Ovary (tissue), 9 donors: ENCODE measurements around the gene PRICKLE2. TPM values are rescaled to one million over a fixed set of nuclear protein-coding genes. Genes with fewer than 3 reads are reported as not detected.

ENCODE experiments used
- DNase-seq, 5 donors: peaks; one replicate each; pipeline ENCODE4 v3.0.0-alpha.2; 2019 to 2020
- H3K27ac ChIP-seq, 2 donors: fragments of 200-600 bp; one replicate each; pipeline versions ENCODE4 v1.5.1 to v1.8.0; 2019 to 2022
- H3K27me3 ChIP-seq: fragments of 200-600 bp; one replicate; pipeline ENCODE4 v1.8.0; 2022
- H3K36me3 ChIP-seq: fragments of 200-600 bp; sonication (generic); one replicate; pipeline ENCODE4 v1.5.1; 2019
- H3K4me1 ChIP-seq: one replicate; pipeline ENCODE4 v1.8.1; 2013; ENCODE audit warnings: mild to moderate bottlenecking, moderate library complexity; ENCODE audit not compliant: insufficient read depth
- H3K4me3 ChIP-seq: fragments of 200-600 bp; sonication (generic); one replicate; pipeline ENCODE4 v1.5.1; 2017
- H3K9me3 ChIP-seq, 2 donors: fragments of 200-600 bp in 1 of 2; sonication (generic) in 1 of 2; one replicate each; pipeline versions ENCODE4 v1.5.1 to v1.8.1; 2013 to 2019; ENCODE audit warnings: mild to moderate bottlenecking in 1 of 2, moderate library complexity in 1 of 2
- EP300 ChIP-seq: sonication (generic); formaldehyde crosslinking; IDR thresholded peaks from one replicate; pipeline ENCODE4 v1.6.1; 2017; ENCODE audit warnings: antibody characterized with exemption
- POLR2A ChIP-seq: fragments of 450-650 bp; IDR thresholded peaks from one replicate; pipeline ENCODE4 v1.6.1; 2017; ENCODE audit warnings: antibody characterized with exemption, mild to moderate bottlenecking, moderate library complexity
- WGBS, 3 donors: extraction: QIAGEN DNeasy Blood & Tissue Kit in 1 of 3; methylation state at CpG; one replicate each; pipeline versions ENCODE4 v1.1.5 to v1.1.7; 2013 to 2017; 5-methylcytosine and 5-hydroxymethylcytosine counted together
- intact Hi-C, 4 donors: fragments of 100-400 bp; cut with DNase I; formaldehyde crosslinking; loops; one replicate each; pipeline versions ENCODE4 v1.11.0 to v1.15.1; 2022 to 2023
- polyA plus RNA-seq, 2 donors: library from polyadenylated mRNA; stranded (reverse); fragments of 200-250 nt in 1 of 2; fragments of 350-450 nt in 1 of 2; fragmentation: Illumina TruSeq in 1 of 2; extraction: RNeasy Lipid Tissue Mini Kit (QIAGEN cat#74804) in 1 of 2; gene quantifications; one replicate each; pipeline ENCODE4 v1.2.3, GENCODE V29; 2013 to 2014
- total RNA-seq, 7 donors: library from RNA; depleted of rRNA in 2 of 7; stranded (reverse); fragments of >200 nt in 2 of 7; fragmentation: NEBNext Ultra II Directional in 3 of 7; extraction: Animal tissue kit (Norgen Biotek cat#: 25700) in 3 of 7; gene quantifications; one replicate each; pipeline versions ENCODE4 v1.1.0 to v1.2.4, GENCODE V29; 2016 to 2023
- TF ChIP-seq, protein P1 (sequence below), 3 donors: fragments of 450-650 bp in 2 of 3; fragments of 200-600 bp in 1 of 3; IDR thresholded peaks; one replicate each; pipeline versions ENCODE4 v1.5.1 to v1.8.0; 2016 to 2022; ENCODE audit warnings: antibody characterized with exemption in 3 of 3, mild to moderate bottlenecking in 1 of 3
- donor health status: DM: no; HTN: no; CAD: no; lungs with moderate emphysema.
- donor health status: DM: no; HTN: no; CAD: no.
- donor health status: Bipolar disorder and iron deficiency.
- donor health status: DM: yes; HTN: yes; CAD: no.
- donor health status: DM: no; HTN: no; CAD: no.
- donor health status: DM: yes; HTN: yes; CAD: no.

PRICKLE2 gene
- total and polyA plus RNA-seq, 9 donors: 6.3 to 34.8 (median 25.4) TPM

DNA sequence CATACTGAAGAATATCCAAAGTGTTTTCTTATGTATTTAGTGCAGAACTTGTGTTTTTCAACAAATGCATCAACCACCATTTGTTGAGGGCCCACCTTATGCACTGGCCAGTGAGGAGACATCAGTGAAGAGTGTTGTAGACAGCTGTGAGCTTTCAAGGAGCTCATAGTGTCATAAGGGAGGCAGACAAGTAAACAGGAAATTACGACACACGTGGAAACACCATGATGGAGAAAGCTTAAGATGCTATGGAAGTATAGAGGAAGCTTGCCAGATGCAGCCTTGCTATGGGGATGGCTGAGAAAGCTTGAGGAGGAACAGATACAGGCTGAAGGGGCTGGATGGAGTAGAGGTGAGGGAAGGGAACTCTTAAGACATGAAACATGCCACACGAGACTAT, 151.2 kb downstream of the PRICKLE2 start:
- Histone ChIP-seq H3K36me3 (no peaks in the 10 kb centered on the region), H3K4me1 (peaks cover 3% of the 10 kb centered on the region), H3K4me3 (no peak overlapping the region), H3K27me3 (no peaks in the 10 kb centered on the region), H3K9me3 (no peaks in the 10 kb centered on the region), H3K27ac (no peak overlapping the region)
- intact Hi-C loops: no loop called here
- DNase-seq: no peak
- TF ChIP-seq, protein P1, sequence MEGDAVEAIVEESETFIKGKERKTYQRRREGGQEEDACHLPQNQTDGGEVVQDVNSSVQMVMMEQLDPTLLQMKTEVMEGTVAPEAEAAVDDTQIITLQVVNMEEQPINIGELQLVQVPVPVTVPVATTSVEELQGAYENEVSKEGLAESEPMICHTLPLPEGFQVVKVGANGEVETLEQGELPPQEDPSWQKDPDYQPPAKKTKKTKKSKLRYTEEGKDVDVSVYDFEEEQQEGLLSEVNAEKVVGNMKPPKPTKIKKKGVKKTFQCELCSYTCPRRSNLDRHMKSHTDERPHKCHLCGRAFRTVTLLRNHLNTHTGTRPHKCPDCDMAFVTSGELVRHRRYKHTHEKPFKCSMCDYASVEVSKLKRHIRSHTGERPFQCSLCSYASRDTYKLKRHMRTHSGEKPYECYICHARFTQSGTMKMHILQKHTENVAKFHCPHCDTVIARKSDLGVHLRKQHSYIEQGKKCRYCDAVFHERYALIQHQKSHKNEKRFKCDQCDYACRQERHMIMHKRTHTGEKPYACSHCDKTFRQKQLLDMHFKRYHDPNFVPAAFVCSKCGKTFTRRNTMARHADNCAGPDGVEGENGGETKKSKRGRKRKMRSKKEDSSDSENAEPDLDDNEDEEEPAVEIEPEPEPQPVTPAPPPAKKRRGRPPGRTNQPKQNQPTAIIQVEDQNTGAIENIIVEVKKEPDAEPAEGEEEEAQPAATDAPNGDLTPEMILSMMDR (IDR thresholded peaks at IDR 0.05): no peak
- WGBS, 3 donors: 38 to 77% (median 72%) methylated on average over 3 of the region's 3 CpGs

DNA sequence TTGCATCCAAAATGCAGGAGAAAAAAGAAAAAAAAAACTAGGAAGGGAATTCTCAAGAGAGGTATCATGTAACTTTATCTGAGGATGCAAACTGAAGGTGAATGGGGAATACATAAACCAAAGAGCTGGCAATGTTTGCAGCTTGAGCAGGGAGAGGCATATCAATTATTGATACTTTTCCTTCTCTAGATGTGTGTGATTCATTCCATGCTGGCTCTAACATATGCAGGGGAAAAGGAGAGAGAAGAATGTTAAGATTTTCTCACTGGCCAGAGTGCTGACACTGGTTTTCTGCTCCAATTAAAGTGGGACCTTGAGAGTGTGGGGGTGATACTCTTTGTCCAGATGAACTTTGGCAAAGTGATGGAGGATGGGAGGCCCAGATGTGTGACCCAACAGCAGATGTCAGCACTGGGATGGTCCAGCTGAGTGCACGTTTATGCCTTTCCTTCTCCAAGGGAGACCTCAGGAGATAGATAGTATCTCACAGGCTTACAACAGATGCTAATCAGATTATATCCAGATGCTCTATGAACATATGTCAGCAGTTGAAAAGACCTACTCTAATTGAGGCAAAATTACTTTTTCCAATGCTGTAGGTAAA, 152.0 kb downstream of the PRICKLE2 start:
- WGBS, 3 donors: 5 to 13% (median 12%) methylated on average over 1 of the region's 1 CpG
- Histone ChIP-seq H3K36me3 (no peaks in the 10 kb centered on the region), H3K4me3 (no peak overlapping the region), H3K9me3 (no peaks in the 10 kb centered on the region), H3K27me3 (no peaks in the 10 kb centered on the region), H3K27ac (no peak overlapping the region), H3K4me1 (peaks cover 3% of the 10 kb centered on the region)
- intact Hi-C loops: no loop called here
- DNase-seq: peak in 1 of 5 donors; percentile 9
- TF ChIP-seq EP300 (no peak), POLR2A (no peak)
- TF ChIP-seq, protein P1 (IDR thresholded peaks at IDR 0.05): no peak

DNA sequence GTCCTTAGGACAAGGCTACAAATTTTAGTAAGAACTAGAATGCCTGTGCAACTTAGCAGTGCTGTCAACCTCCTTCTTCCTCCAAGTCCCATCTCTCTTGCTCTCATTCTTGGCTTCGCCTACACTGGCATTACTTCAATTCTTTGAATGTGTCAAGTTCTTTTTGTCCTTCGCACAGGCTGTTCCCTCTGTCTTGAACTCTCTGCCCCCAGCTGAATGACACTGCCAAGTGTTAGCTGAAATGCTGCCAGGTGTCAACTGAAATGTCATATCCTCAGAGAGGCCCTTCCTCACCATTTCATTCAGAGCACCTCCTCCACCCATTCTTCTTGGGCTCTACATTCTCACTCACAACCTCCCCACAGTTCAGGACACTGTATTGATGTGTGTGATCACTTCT, 153.1 kb downstream of the PRICKLE2 start:
- Histone ChIP-seq H3K9me3 (no peaks in the 10 kb centered on the region), H3K4me1 (peaks cover 3% of the 10 kb centered on the region), H3K36me3 (no peaks in the 10 kb centered on the region), H3K27me3 (no peaks in the 10 kb centered on the region), H3K27ac (no peak overlapping the region), H3K4me3 (no peak overlapping the region)
- no peak for TF ChIP-seq POLR2A
- TF ChIP-seq EP300: no peak
- TF ChIP-seq, protein P1 (IDR thresholded peaks at IDR 0.05): no peak
- 80 to 89% (median 85%) methylated on average over 2 of the region's 2 CpGs for WGBS, 3 donors
- intact Hi-C loops: no loop called here
- DNase-seq: no peak

DNA sequence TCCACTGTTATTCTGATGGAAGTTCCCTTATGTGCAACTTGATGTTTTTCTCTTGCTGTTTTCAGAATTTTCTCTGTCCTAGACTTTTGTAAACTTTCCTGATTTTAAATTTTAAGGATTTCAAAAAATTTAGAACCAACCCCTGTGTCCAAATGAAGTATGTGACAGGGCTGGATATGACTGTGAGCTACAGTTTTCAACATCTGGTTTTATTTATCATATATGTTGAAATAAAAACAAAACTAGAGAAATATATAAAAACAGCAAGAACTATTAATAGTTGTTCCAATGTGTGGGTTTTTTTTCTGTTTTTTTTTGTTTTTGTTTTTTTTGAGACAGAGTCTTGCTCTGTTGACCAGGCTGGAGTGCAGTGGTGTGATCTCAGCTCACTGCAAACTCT, 154.6 kb downstream of the PRICKLE2 start:
- H3K9me3 ChIP-seq: no peaks in the 10 kb centered on the region
- no peaks in the 10 kb centered on the region for H3K36me3 ChIP-seq
- TF ChIP-seq POLR2A (no peak), EP300 (no peak)
- TF ChIP-seq, protein P1 (IDR thresholded peaks at IDR 0.05): no peak
- peaks cover 3% of the 10 kb centered on the region for H3K4me1 ChIP-seq
- DNase-seq: no peak
- intact Hi-C loops: no loop called here
- H3K27me3 ChIP-seq: no peaks in the 10 kb centered on the region
- no peak overlapping the region for H3K4me3 ChIP-seq
- H3K27ac ChIP-seq: no peak overlapping the region
